ENCODE results near the gene L3MBTL4. TPM values are rescaled to one million over a fixed set of nuclear protein-coding genes. Genes with fewer than 3 reads are reported as not detected.

Gene L3MBTL4
- total RNA-seq, 3 donors from 2014 or later: 4.9 to 13.9 (median 5.4) TPM

DNA sequence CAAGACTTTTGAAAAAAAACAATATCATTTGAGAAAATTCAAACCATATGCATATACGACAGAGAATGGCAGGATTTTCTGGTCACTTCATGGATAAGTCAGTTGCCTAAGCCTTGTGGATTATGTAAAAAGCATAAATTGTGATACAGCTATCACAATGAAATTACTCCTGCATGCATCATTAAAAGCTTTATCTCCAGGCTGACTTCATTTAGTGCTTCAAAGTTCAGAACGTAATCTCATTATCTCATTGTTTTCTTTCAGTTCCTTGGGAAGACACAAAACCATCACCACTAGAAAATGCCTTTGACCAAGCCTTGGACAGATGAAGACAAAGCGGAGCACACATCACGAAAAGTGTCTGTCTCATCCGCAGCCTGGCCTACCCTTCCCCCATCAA lies 57.0 kb downstream of the L3MBTL4 start:
- intact Hi-C loops (cut with DNase I, micrococcal nuclease): no loop called here
- ATAC-seq (no peak), DNase-seq (no peak)
- Histone ChIP-seq H3K36me3 (ENCODE audit: low read depth) (no peaks in the 10 kb centered on the region), H3K4me3 (no peak overlapping the region), H3K4me1 (ENCODE audit: low read depth) (no peaks in the 10 kb centered on the region), H3K9me3 (no peaks in the 10 kb centered on the region)
- TF ChIP-seq CTCF (IDR thresholded peaks at IDR 0.05): no peak

- H3K4me3 ChIP-seq: no peak overlapping the region
- ATAC-seq (peak; percentile 34), DNase-seq (no peak)
- no peaks in the 10 kb centered on the region for H3K36me3 ChIP-seq (ENCODE audit: low read depth)
- no peaks in the 10 kb centered on the region for H3K4me1 ChIP-seq (ENCODE audit: low read depth)
- intact Hi-C loops (cut with DNase I, micrococcal nuclease): no loop called here
- H3K9me3 ChIP-seq: no peaks in the 10 kb centered on the region
- no peak for TF ChIP-seq CTCF (IDR thresholded peaks at IDR 0.05)
These were observed 58.7 kb downstream of the L3MBTL4 start for GRCh38 chr18:6355789-6356589.

DNA sequence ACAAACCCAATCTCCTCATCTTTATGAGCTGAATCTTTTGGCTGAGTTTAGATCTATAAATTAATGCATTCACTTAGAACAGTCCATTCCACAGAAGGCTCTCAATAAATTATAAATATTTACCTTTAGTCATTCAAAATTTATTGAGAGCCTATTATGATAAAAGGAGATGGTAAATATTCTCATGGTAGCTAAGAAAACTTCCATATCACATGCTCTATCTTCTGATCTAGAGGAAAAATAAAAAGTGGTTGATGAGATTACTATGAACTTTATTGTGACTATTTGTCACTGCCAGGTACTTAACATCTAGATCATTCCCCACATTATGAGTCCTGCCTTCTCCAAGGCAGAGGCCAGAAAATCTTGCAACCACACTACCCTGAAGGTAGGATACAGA lies 62.4 kb downstream of the L3MBTL4 start:
- ATAC-seq (no peak), DNase-seq (no peak)
- TF ChIP-seq CTCF (IDR thresholded peaks at IDR 0.05): no peak
- intact Hi-C loops (cut with DNase I, micrococcal nuclease): no loop called here
- no peaks in the 10 kb centered on the region for H3K9me3 ChIP-seq
- H3K4me1 ChIP-seq (ENCODE audit: low read depth): no peaks in the 10 kb centered on the region
- no peak overlapping the region for H3K4me3 ChIP-seq
- no peaks in the 10 kb centered on the region for H3K36me3 ChIP-seq (ENCODE audit: low read depth)

DNA sequence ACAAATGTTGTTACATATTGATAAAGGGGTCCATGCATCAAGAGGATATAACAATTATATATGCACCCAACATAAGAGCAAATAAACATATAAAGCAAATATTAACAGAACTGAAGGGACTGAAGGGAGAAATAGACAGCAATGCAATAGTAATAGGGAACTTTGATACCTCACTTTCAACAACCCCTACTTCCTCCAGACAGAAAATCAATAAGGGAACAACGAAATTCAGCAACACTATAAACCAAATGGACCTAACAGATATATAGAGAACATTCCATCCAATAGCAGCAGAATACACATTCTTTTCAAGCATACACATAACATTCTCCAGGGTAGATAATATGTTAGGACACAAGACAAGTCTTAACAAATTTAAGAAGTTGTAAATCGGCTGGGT lies 71.7 kb downstream of the L3MBTL4 start:
- Histone ChIP-seq H3K4me3 (no peak overlapping the region), H3K9me3 (peaks cover 16% of the 10 kb centered on the region), H3K4me1 (ENCODE audit: low read depth) (no peaks in the 10 kb centered on the region), H3K36me3 (ENCODE audit: low read depth) (no peaks in the 10 kb centered on the region)
- no peak for TF ChIP-seq CTCF (IDR thresholded peaks at IDR 0.05)
- intact Hi-C loops (cut with DNase I, micrococcal nuclease): no loop called here
- DNase-seq: no peak
- no peak for ATAC-seq

- intact Hi-C loops (cut with DNase I, micrococcal nuclease): no loop called here
- TF ChIP-seq CTCF (IDR thresholded peaks at IDR 0.05): no peak
- peaks cover 16% of the 10 kb centered on the region for H3K9me3 ChIP-seq
These were observed 73.0 kb downstream of the L3MBTL4 start for GRCh38 chr18:6341709-6342108.

More at GRCh38 chr18:6341709-6342108, 73.0 kb downstream of the L3MBTL4 start:
- DNase-seq (no peak), ATAC-seq (no peak)
- H3K36me3 ChIP-seq (ENCODE audit: low read depth): no peaks in the 10 kb centered on the region
- no peaks in the 10 kb centered on the region for H3K4me1 ChIP-seq (ENCODE audit: low read depth)
- no peak overlapping the region for H3K4me3 ChIP-seq

Data from mucosa of descending colon (tissue), 3 donors.